ENCODE results near the gene FAM185A.
"Not testable (repeated sequence)": the region's sequence is repeated elsewhere in the genome, so short reads cannot be mapped to it uniquely, and the experiment has no call there.

Gene FAM185A

DNA sequence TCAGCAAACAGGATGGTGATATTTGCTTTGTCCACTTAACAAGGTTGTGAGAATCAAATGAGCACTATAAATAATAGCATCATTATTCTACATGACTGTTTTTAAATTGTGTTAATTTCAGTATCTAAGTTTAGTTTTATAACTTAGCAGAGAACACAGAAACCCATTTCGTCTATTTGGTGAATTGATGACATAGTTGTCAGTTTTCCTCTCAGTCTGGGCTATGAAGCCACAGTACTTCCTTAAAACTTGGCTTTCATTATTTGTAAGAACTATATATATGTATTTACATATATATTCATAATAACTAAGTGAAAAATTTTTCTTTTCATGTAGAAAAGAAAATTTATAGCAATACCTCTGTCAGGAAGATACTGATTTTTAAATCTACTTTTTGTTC, 11.1 kb downstream of the FAM185A start:
- not testable (repeated sequence) for H3K27ac Mint-ChIP-seq; H3K4me1 Mint-ChIP-seq (ENCODE audit: low read depth)

DNA sequence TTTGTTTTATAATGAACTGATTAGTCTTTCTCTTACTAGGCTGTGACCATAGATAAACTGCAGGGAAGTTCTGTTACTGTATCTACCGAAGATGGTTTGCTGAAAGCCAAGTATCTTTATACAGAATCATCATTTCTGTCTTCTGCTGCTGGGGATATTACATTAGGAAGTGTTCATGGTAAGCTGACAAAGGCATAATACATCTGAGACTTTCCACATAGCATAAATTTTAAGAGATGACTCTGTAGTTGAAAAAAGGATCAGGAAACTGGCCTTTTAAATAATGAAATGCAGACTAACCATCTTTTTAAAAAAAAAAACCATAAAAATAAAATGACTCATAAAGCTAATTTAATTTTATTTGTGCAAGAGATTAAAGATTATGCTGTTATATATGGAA, 12.4 kb downstream of the FAM185A start:
- H3K36me3 Mint-ChIP-seq (ENCODE audit: low read depth); H3K9me3 Mint-ChIP-seq; H3K27ac Mint-ChIP-seq; H3K4me1 Mint-ChIP-seq (ENCODE audit: low read depth); H3K27me3 Mint-ChIP-seq (ENCODE audit: low read depth); H3K4me3 Mint-ChIP-seq: not testable (repeated sequence)

More for the DNA sequence above, 11.1 kb downstream of the FAM185A start:
- H3K9me3 Mint-ChIP-seq; H3K36me3 Mint-ChIP-seq (ENCODE audit: low read depth); H3K27me3 Mint-ChIP-seq (ENCODE audit: low read depth); H3K4me3 Mint-ChIP-seq: not testable (repeated sequence)

DNA sequence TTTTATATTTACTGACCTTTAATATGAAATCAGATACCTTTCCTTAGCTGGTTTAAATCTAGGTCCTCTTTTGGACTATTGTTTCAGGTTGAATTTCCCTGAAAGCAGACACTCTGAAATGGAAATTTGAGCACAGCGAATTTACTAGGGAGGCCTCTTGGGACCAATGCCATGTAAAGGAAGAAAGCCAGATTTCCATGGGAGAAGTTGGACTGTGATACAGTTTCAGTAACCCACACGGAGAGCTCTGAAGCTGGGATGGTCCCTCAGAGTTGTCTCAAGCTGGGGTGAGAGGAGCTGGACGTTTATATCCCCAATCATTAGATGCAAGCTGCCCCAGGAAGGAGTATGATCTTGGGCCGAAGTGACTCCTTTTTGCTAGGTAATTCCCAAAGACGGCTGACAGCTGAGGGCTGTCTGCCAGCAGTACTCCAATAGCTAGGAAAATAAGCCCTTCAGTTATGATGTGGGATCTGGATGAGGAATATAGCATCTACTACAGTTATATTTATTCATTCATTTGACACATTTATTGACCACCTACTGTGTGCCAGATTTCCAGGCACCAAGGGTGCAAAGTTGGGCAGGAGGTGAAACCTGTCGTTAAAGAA, 14.6 kb downstream of the FAM185A start:
- not testable (repeated sequence) for H3K36me3 Mint-ChIP-seq (ENCODE audit: low read depth); H3K27me3 Mint-ChIP-seq (ENCODE audit: low read depth); H3K9me3 Mint-ChIP-seq; H3K4me1 Mint-ChIP-seq (ENCODE audit: low read depth); H3K27ac Mint-ChIP-seq; H3K4me3 Mint-ChIP-seq

DNA sequence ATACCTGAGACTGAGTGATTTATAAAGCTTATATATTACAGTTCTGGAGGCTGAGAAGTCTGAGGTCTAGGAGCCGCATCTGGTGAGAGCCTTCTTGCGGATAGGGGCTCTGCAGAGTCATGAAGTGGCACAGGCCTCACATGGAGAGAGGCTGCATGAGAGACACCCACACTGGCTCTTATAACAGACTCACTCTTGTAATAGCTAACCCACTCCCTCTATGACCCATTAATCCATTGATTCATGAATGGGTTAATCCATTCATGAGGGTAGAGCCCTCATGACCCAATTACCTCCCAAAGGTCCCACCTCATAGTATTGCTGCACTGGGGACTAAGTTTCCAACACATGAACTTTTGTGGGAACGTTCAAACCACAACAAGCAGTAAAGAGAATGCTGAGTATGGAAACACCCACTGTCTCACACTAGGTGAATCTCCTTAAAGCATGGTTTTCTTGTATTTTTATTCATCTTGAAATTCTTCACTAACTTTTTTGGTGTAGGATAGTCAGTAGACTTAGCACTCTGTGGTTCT, 20.9 kb downstream of the FAM185A start:
- not testable (repeated sequence) for H3K4me1 Mint-ChIP-seq (ENCODE audit: low read depth); H3K27me3 Mint-ChIP-seq (ENCODE audit: low read depth); H3K9me3 Mint-ChIP-seq; H3K27ac Mint-ChIP-seq; H3K4me3 Mint-ChIP-seq; H3K36me3 Mint-ChIP-seq (ENCODE audit: low read depth)

DNA sequence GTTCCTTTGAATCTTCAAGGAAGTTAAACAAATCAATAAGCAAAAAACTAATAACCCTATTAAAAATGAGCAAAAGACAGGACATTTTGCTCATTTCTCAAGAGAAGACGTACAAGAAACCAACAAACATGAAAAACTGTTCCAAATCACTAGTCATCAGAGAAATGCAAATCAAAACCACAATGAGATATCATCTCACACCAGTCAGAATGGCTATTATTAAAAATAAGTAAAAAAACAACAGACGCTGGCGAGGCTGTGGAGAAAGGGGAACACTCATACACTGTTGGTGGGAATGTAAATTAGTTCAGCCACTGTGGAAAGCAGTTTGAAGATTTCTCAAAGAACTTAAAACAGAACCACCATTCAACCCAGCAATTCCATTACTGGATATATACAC, 21.7 kb downstream of the FAM185A start:
- not testable (repeated sequence) for H3K27ac Mint-ChIP-seq; H3K4me1 Mint-ChIP-seq (ENCODE audit: low read depth); H3K36me3 Mint-ChIP-seq (ENCODE audit: low read depth); H3K4me3 Mint-ChIP-seq; H3K27me3 Mint-ChIP-seq (ENCODE audit: low read depth); H3K9me3 Mint-ChIP-seq

DNA sequence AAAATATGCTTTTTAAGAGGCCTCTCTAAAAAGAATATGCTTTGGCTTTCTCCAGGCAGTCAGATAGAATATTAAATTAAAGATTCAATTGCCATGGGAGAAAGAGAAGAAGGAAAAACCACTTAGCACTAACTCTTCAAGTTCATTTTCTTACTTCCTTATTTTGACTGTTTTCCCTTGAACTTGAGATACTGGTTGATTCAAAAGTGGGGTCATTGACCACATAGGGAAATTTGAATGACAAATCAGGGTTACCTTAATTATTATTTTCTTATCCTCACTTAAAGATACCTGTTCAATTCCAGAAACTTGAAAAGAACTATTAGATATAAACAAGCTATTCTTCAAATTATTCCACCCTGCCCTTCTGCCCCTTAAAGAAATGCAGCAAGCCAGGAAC, 27.4 kb downstream of the FAM185A start:
- not testable (repeated sequence) for H3K27ac Mint-ChIP-seq; H3K27me3 Mint-ChIP-seq (ENCODE audit: low read depth); H3K9me3 Mint-ChIP-seq; H3K4me1 Mint-ChIP-seq (ENCODE audit: low read depth); H3K4me3 Mint-ChIP-seq
- H3K36me3 Mint-ChIP-seq (ENCODE audit: low read depth) = peaks cover 11% of the 10 kb centered on the region

DNA sequence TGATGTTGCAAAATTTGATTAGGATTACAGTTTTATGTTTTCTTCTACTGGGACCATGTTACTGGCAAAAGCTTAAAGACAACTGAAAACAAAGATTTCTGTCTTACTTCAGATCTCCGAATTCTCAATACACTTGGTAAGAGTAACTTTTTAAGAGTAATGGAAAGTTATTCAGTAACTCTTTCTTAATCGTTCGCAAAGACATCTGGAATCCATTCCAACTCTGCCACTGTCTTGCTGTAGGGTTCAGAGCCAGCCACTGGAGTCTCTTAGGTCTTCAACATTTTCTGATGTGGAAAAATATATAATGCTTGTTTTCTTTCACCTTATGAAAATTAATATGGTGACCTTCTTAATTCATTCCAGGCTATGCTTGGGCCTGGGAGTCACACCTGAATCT, 29.9 kb downstream of the FAM185A start:
- H3K36me3 Mint-ChIP-seq (ENCODE audit: low read depth) = peaks cover 11% of the 10 kb centered on the region
- not testable (repeated sequence) for H3K9me3 Mint-ChIP-seq; H3K4me1 Mint-ChIP-seq (ENCODE audit: low read depth); H3K27me3 Mint-ChIP-seq (ENCODE audit: low read depth); H3K27ac Mint-ChIP-seq; H3K4me3 Mint-ChIP-seq

DNA sequence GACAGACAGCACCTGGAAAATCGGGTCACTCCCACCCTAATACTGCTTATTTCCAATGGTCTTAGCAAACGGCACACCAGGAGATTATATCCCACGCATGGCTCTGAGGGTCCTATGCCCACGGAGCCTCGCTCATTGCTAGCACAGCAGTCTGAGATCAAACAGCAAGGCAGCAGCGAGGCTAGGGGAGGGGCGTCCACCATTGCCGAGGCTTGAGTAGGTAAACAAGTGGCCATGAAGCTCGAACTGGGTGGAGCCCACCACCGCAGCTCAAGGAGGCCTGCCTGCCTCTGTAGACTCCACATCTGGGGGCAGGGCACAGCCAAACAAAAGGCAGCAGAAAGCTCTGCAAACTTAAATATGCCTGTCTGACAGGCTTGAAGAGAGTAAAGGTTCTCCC, 32.1 kb downstream of the FAM185A start:
- not testable (repeated sequence) for H3K27ac Mint-ChIP-seq; H3K4me1 Mint-ChIP-seq (ENCODE audit: low read depth); H3K27me3 Mint-ChIP-seq (ENCODE audit: low read depth); H3K4me3 Mint-ChIP-seq; H3K9me3 Mint-ChIP-seq
- peaks cover 11% of the 10 kb centered on the region for H3K36me3 Mint-ChIP-seq (ENCODE audit: low read depth)

DNA sequence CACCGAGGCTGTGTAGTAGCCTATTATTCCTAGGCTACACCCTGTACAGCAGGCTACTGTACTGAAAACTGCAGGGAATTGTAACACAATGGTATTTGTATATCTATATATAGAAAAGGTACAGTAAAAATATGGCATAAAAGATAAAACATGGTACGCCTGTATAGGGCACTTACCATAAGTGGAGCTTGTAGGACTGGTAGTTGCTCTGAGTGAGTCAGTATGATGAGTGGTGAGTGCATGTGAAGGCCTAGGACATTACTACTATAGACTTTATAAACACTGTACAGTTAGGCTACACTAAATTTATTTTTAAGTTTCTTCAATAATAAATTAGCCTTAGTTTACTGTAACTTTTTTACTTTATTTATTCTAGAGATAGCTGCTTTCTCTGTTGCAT, 40.0 kb downstream of the FAM185A start:
- H3K4me1 Mint-ChIP-seq (ENCODE audit: low read depth); H3K9me3 Mint-ChIP-seq; H3K27ac Mint-ChIP-seq; H3K36me3 Mint-ChIP-seq (ENCODE audit: low read depth); H3K27me3 Mint-ChIP-seq (ENCODE audit: low read depth); H3K4me3 Mint-ChIP-seq: not testable (repeated sequence)

DNA sequence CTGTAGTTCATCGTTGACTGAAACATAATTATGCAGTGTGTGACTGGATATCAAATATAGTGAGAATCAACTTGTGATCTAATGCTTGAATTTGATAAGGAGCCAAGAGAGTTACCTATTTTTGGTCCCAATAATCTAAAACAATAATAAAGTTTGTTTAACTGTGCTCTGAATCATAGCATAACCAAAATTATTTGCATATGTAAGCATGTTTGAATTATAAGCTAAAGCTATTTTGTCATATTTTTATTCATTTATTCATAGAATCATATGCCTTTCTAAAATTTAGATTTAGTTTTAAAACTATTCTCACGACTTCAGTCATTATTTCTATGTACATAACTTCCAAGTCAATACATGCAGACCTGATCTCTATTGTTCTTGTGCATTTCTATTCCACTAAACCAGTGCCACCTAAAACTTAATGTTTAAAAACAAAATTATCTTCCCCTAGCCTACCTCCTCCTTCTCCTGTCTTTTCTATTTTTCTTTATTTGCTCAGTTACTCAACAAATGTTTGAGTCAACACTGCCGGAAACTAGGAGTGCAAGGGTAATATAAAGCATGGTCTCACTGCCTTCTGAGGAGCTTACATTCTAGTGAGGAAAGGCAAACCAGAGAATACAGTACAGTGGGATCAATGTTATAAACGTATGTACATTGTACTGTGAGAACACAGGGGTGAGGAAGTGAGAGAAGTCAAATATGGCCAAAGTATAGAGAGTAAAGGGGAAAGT, 41.7 kb downstream of the FAM185A start:
- H3K27ac Mint-ChIP-seq; H3K9me3 Mint-ChIP-seq; H3K4me1 Mint-ChIP-seq (ENCODE audit: low read depth); H3K27me3 Mint-ChIP-seq (ENCODE audit: low read depth); H3K36me3 Mint-ChIP-seq (ENCODE audit: low read depth); H3K4me3 Mint-ChIP-seq: not testable (repeated sequence)

DNA sequence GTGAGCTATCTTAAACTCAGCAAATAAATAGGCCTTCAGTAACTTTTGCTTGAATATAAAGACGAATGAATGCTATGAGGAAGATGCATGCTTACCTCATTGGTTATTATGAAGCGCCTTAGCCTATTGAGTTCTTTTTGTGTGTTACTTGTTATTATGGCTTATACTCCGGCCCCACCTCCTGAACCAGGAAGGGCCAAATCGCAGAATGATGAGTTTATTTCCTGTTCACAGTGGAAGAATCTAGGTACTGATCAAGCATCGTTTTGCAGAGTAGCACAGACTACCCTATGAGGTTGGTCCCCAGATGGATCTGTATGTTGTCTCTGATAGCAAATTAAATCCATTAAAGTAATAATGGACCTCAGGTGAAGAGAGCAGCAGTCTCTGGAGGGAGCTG, 42.6 kb downstream of the FAM185A start:
- not testable (repeated sequence) for H3K4me3 Mint-ChIP-seq; H3K27ac Mint-ChIP-seq; H3K36me3 Mint-ChIP-seq (ENCODE audit: low read depth); H3K27me3 Mint-ChIP-seq (ENCODE audit: low read depth); H3K4me1 Mint-ChIP-seq (ENCODE audit: low read depth); H3K9me3 Mint-ChIP-seq

DNA sequence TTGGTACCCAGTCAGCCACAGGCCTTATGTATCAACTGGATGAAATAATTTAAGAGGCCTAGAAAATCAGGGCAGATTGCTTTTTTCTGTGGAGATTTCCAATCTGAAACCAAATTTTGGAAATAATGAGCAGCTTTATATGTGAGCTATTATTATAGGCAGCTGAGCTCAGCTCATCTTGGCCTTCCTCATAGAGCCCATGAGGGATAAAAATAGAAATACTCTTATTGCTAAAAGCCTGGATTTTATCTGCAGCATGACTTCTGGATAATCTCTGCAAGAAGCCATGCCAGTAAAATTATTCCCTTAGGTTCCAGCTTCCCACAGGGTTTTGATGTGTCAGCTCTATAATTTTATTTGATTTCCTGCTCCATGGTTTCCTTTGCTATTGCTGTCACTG, 43.0 kb downstream of the FAM185A start:
- H3K36me3 Mint-ChIP-seq (ENCODE audit: low read depth); H3K27me3 Mint-ChIP-seq (ENCODE audit: low read depth); H3K4me3 Mint-ChIP-seq; H3K4me1 Mint-ChIP-seq (ENCODE audit: low read depth); H3K27ac Mint-ChIP-seq; H3K9me3 Mint-ChIP-seq: not testable (repeated sequence)

DNA sequence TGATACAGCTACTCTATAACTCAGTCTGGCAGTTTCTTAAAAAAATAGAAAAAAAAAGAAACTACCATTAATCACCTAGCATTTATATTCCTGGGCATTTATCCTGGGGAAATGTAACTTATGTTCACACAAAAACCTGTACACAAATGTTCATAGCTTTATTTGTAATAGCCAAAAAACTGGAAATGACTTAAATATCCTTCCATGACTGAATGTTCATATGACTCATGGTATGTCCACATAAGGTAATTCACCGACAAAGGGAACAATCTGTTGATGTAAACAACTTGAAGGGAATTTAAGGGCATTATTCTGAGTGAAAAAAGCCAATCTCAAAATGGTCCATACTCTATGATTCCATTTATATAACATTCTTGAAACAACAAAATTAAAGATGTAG, 45.8 kb downstream of the FAM185A start:
- H3K4me3 Mint-ChIP-seq; H3K4me1 Mint-ChIP-seq (ENCODE audit: low read depth); H3K27ac Mint-ChIP-seq; H3K36me3 Mint-ChIP-seq (ENCODE audit: low read depth); H3K27me3 Mint-ChIP-seq (ENCODE audit: low read depth); H3K9me3 Mint-ChIP-seq: not testable (repeated sequence)

DNA sequence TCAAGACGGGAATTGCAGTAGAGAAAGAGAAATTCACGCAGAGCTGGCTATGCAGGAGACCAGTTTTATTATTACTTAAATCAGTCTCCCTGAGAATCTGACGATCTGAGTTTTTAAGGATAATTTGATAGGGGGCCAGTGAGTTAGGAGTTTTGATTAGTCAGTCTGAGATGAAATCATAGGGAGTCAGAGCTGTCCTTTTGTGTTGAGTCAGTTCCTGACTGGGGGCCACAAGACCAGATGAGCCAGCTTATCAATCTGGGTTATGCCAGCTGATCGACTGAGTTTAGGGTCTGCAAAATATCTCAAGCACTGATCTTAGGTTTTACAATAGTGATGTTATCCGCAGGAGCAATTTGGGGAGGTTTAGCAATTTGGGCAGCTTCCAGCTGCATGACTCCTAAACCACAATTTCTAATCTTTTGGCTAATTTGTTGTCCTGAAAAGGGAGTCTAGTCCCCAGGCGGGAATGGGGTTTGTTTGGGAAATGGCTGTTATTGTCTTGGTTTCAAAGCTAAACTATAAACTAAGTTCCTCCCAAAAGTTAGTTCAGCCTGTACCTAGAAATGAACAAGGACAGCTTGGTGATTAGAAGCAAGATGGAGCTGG, 47.3 kb downstream of the FAM185A start:
- H3K4me3 Mint-ChIP-seq; H3K9me3 Mint-ChIP-seq; H3K27ac Mint-ChIP-seq; H3K27me3 Mint-ChIP-seq (ENCODE audit: low read depth); H3K36me3 Mint-ChIP-seq (ENCODE audit: low read depth); H3K4me1 Mint-ChIP-seq (ENCODE audit: low read depth): not testable (repeated sequence)

DNA sequence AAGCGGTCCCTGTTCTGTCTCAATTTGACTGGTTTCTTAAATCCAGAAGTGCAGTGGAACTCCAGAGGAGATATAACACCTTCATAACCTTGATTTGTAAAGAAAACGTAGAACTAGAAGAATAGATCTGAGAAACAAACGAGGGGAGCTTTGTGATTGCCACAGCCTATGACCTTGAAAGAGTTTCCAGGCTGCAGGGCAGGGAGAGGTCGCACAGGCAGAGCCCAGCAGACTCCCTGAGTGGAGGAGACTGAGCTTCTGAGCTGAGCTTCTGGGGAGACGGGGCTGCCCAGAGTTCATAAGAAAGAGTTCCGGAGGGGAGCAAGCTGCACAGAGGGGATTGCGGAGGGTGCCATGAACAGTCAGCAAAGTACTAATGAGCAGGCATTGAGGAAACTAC, 57.8 kb downstream of the FAM185A start:
- Mint-ChIP-seq H3K36me3 (ENCODE audit: low read depth) (peaks cover 2% of the 10 kb centered on the region), H3K4me1 (ENCODE audit: low read depth) (no peaks in the 10 kb centered on the region), H3K27ac (peak overlapping the region; percentile 26), H3K27me3 (ENCODE audit: low read depth) (peaks cover 5% of the 10 kb centered on the region), H3K4me3 (no peak overlapping the region), H3K9me3 (peaks cover 9% of the 10 kb centered on the region)
